Measurements from ENCODE around the gene FAM13A.

DNA sequence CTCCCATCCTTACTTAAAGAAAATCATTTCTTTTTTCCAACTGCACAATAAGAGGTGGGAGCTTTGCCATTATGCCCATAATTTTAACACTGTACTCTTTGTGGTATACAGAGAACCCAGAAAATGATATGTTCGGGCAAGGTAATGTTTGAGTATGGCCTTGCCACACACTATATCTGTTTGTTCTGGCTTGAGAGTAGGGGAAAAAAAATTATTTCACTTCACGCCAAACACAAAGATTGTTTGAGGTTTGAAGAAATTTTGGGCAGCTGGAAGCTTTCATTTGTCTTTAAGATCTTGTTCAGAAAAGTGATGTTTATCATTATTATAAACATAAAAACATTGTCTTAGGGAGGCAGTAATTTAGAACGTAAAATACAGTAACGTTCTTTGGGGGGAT, 244.0 kb downstream of the FAM13A start:
- TF ChIP-seq EZH2 (IDR thresholded peaks at IDR 0.05): no peak
- TF ChIP-seq, protein P1, sequence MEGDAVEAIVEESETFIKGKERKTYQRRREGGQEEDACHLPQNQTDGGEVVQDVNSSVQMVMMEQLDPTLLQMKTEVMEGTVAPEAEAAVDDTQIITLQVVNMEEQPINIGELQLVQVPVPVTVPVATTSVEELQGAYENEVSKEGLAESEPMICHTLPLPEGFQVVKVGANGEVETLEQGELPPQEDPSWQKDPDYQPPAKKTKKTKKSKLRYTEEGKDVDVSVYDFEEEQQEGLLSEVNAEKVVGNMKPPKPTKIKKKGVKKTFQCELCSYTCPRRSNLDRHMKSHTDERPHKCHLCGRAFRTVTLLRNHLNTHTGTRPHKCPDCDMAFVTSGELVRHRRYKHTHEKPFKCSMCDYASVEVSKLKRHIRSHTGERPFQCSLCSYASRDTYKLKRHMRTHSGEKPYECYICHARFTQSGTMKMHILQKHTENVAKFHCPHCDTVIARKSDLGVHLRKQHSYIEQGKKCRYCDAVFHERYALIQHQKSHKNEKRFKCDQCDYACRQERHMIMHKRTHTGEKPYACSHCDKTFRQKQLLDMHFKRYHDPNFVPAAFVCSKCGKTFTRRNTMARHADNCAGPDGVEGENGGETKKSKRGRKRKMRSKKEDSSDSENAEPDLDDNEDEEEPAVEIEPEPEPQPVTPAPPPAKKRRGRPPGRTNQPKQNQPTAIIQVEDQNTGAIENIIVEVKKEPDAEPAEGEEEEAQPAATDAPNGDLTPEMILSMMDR (IDR thresholded peaks at IDR 0.05): no peak
- TF ChIP-seq EZH2phosphoT487 (IDR thresholded peaks at IDR 0.05): no peak

Measured in neural progenitor cell (in vitro differentiated cells).